HG02884 (cell line): ENCODE measurements around the gene MPP3.
"Not testable (repeated sequence)": the region's sequence is repeated elsewhere in the genome, so short reads cannot be mapped to it uniquely, and the experiment has no call there.

Experiments
- ATAC-seq: cut with Tn5 transposase; IDR thresholded peaks from one replicate; pipeline ENCODE4 v1.9.1; 2021; ENCODE audit warnings: mild to moderate bottlenecking, moderate library complexity; ENCODE audit not compliant: unreplicated experiment

MPP3 gene

GRCh38 chr17:43810226-43810715 is 22.7 kb downstream of the MPP3 start:
- ATAC-seq: no peak

- no peak for ATAC-seq
Measured at GRCh38 chr17:43809121-43809520, 23.8 kb downstream of the MPP3 start.

- no peak for ATAC-seq
Measured at GRCh38 chr17:43808076-43808475, 24.9 kb downstream of the MPP3 start.

- no peak for ATAC-seq
Measured at GRCh38 chr17:43805117-43805516, 27.8 kb downstream of the MPP3 start.

GRCh38 chr17:43803758-43804157 is 29.2 kb downstream of the MPP3 start:
- ATAC-seq: no peak

- ATAC-seq: no peak
Measured at GRCh38 chr17:43801844-43802243, 31.1 kb downstream of the MPP3 start.

GRCh38 chr17:43800736-43801135 is 32.2 kb downstream of the MPP3 start:
- ATAC-seq: no peak

- ATAC-seq: no peak
Measured at GRCh38 chr17:43799047-43799446, 33.9 kb downstream of the MPP3 start.

GRCh38 chr17:43798024-43798423 is 34.9 kb downstream of the MPP3 start:
- ATAC-seq: not testable (repeated sequence)

GRCh38 chr17:43792668-43793067 is 40.3 kb downstream of the MPP3 start:
- ATAC-seq: not testable (repeated sequence)

GRCh38 chr17:43791589-43791988 is 41.4 kb downstream of the MPP3 start:
- no peak for ATAC-seq

- ATAC-seq: no peak
Measured at GRCh38 chr17:43790311-43790940, 42.5 kb downstream of the MPP3 start.

- ATAC-seq: no peak
Measured at GRCh38 chr17:43789482-43789881, 43.5 kb downstream of the MPP3 start.

- ATAC-seq: no peak
Measured at GRCh38 chr17:43788540-43788939, 44.4 kb downstream of the MPP3 start.

GRCh38 chr17:43787728-43788127 is 45.2 kb downstream of the MPP3 start:
- ATAC-seq: no peak

GRCh38 chr17:43784628-43785101 is 48.3 kb downstream of the MPP3 start:
- ATAC-seq: no peak

- ATAC-seq: no peak
Measured at GRCh38 chr17:43784068-43784467, 48.9 kb downstream of the MPP3 start.

GRCh38 chr17:43782913-43783680 is 49.8 kb downstream of the MPP3 start:
- no peak for ATAC-seq

- ATAC-seq: no peak
Measured at GRCh38 chr17:43780135-43780534, 52.8 kb downstream of the MPP3 start, which contains the start of gene CFAP97D1. Gene CFAP97D1 (plus strand): TSS chr17:43780435. CDS start chr17:43780463, 28 bp downstream.

- ATAC-seq: no peak
Measured at GRCh38 chr17:43779145-43780125, 53.5 kb downstream of the MPP3 start.
